Lung (tissue), 12 donors: Measurements from ENCODE around the gene SIGLEC8. TPM values are rescaled to one million over a fixed set of nuclear protein-coding genes. Genes with fewer than 3 reads are reported as not detected.

Source experiments
- ATAC-seq: fragments of 200-7000 bp; cut with Tn5 transposase; one replicate; pipeline ENCODE4 v1.9.1; 2020; ENCODE audit warnings: moderate number of reproducible peaks; ENCODE audit not compliant: insufficient read depth, low FRiP score
- DNase-seq, 3 donors: peaks; one replicate each; pipeline ENCODE4 v3.0.0-alpha.2; 2013 to 2017
- H3K27ac ChIP-seq, 2 donors: one replicate each; pipeline ENCODE4 v1.5.1; 2013; ENCODE audit warnings: mild to moderate bottlenecking in 2 of 2, moderate library complexity in 2 of 2, control low read depth in 1 of 2, inconsistent platforms in 1 of 2, low read depth in 1 of 2, low read length in 1 of 2
- H3K27me3 ChIP-seq, 3 donors: one replicate each; pipeline ENCODE4 v1.5.1; 2013; ENCODE audit warnings: low read length in 2 of 3; ENCODE audit not compliant: control insufficient read depth in 3 of 3, insufficient read depth in 3 of 3
- H3K36me3 ChIP-seq, 4 donors: one replicate each; pipeline ENCODE4 v1.5.1; 2013; ENCODE audit warnings: low read length in 4 of 4, mild to moderate bottlenecking in 1 of 4, moderate library complexity in 1 of 4; ENCODE audit not compliant: control insufficient read depth in 4 of 4, insufficient read depth in 4 of 4
- H3K4me1 ChIP-seq, 5 donors: one replicate each; pipeline ENCODE4 v1.5.1; 2013; ENCODE audit warnings: low read length in 5 of 5, mild to moderate bottlenecking in 2 of 5, moderate library complexity in 1 of 5; ENCODE audit not compliant: control insufficient read depth in 5 of 5, insufficient read depth in 5 of 5
- H3K4me3 ChIP-seq: one replicate; pipeline ENCODE4 v1.5.1; 2013; ENCODE audit warnings: mild to moderate bottlenecking, control low read depth, moderate library complexity
- H3K9ac ChIP-seq, 2 donors: one replicate each; pipeline ENCODE4 v1.5.1; 2013; ENCODE audit warnings: low read length in 2 of 2, control low read depth in 1 of 2; ENCODE audit not compliant: insufficient read depth in 1 of 2
- H3K9me3 ChIP-seq, 4 donors: one replicate each; pipeline ENCODE4 v1.5.1; 2013; ENCODE audit warnings: low read length in 3 of 4, mild to moderate bottlenecking in 1 of 4, moderate library complexity in 1 of 4; ENCODE audit not compliant: control insufficient read depth in 4 of 4, insufficient read depth in 3 of 4
- WGBS, 2 donors: extraction: QIAGEN DNeasy Blood & Tissue Kit; methylation state at CpG; one replicate each; pipeline ENCODE4 v1.1.7; 2013; 5-methylcytosine and 5-hydroxymethylcytosine counted together
- polyA plus RNA-seq, 2 donors: library from polyadenylated mRNA; stranded (reverse); fragments of 200-250 nt; gene quantifications; one replicate each; pipeline ENCODE4 v1.2.1, GENCODE V29; 2013
- total RNA-seq, 2 donors: library from RNA; depleted of rRNA in 1 of 2; stranded (reverse); fragments of >200 nt in 1 of 2; gene quantifications; one replicate each; pipeline ENCODE4 v1.2.1, GENCODE V29; 2014 to 2021
- TF ChIP-seq, protein P1 (sequence below): IDR thresholded peaks from 2 replicates; pipeline ENCODE4 v1.5.1; 2012; ENCODE audit warnings: mild to moderate bottlenecking; ENCODE audit errors: control extremely low read depth, extremely low read depth
- donor health status: control.
- donor health status: control.
- donor health status: Bipolar disorder and iron deficiency.
- donor health status: healthy.
- donor health status: DM: yes; HTN: yes; CAD: no.

SIGLEC8 gene
- total and polyA plus RNA-seq, 4 donors: 0.22 to 0.77 (median 0.31) TPM

DNA sequence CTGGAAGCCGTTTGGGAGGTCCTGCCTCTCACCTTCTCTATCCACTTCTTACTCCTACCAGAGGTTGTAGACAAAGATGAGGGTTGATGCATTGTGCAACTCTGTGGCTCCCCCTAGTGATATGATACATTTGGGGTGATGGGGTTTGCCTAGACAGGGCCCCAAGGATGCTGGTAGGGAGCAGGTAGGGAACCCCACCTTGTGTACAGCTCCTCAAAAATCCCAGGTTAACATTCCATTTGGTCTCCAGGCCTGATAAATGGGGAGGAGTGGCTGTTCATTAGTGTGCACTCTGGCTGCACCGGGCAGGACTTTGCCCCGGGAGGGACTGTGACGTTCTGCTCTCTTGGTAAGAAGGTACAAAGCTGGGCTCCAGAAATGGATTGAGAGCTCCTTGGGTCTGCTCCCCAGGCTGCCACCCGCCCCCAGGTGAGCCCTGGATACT is 19.2 kb downstream of the SIGLEC8 start:
- Histone ChIP-seq H3K4me3 (no peak overlapping the region), H3K4me1 (peaks cover 0 to 3% (median 0%) of the 10 kb centered on the region in 5 donors), H3K27ac (no peak overlapping the region), H3K27me3 (peaks cover 0 to 2% (median 0%) of the 10 kb centered on the region in 3 donors), H3K9ac (no peak overlapping the region), H3K9me3 (no peaks in the 10 kb centered on the region), H3K36me3 (no peaks in the 10 kb centered on the region)
- 55 to 64% methylated on average over 5 of the region's 5 CpGs for WGBS, 2 donors
- no peak for DNase-seq
- no peak for ATAC-seq
- TF ChIP-seq, protein P1, sequence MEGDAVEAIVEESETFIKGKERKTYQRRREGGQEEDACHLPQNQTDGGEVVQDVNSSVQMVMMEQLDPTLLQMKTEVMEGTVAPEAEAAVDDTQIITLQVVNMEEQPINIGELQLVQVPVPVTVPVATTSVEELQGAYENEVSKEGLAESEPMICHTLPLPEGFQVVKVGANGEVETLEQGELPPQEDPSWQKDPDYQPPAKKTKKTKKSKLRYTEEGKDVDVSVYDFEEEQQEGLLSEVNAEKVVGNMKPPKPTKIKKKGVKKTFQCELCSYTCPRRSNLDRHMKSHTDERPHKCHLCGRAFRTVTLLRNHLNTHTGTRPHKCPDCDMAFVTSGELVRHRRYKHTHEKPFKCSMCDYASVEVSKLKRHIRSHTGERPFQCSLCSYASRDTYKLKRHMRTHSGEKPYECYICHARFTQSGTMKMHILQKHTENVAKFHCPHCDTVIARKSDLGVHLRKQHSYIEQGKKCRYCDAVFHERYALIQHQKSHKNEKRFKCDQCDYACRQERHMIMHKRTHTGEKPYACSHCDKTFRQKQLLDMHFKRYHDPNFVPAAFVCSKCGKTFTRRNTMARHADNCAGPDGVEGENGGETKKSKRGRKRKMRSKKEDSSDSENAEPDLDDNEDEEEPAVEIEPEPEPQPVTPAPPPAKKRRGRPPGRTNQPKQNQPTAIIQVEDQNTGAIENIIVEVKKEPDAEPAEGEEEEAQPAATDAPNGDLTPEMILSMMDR: peak; percentile 7

GRCh38 chr19:51434456-51434855 is 23.8 kb downstream of the SIGLEC8 start:
- no peaks in the 10 kb centered on the region for H3K9me3 ChIP-seq
- H3K4me1 ChIP-seq: no peaks in the 10 kb centered on the region
- no peaks in the 10 kb centered on the region for H3K36me3 ChIP-seq
- whole genome bisulfite sequencing, 2 donors: 62 to 79% methylated on average over 1 of the region's 1 CpG
- H3K9ac ChIP-seq: no peak overlapping the region
- H3K4me3 ChIP-seq: no peak overlapping the region
- DNase-seq (no peak), ATAC-seq (no peak)
- TF ChIP-seq, protein P1: no peak
- H3K27ac ChIP-seq: no peak overlapping the region
- H3K27me3 ChIP-seq: peaks cover 0 to 2% (median 0%) of the 10 kb centered on the region in 3 donors

DNA sequence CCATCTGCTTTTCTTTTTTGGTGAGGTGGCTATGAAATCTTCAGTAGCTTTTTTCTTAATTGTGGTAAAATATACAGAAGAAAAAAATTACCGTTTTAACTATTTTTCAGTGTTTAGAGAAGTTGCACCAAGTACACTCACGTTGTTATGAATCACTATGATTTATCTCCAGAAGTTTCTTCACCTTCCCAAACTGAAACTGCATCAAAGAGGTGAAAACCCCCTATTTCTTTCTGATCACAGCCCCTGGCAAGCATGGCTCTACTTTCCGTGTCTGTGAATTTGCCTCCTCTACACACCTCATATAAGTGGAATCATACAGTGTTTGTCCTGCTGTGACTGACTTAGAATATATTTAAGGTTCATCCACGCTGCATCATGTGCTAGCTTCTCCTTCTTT is 25.2 kb downstream of the SIGLEC8 start:
- no peaks in the 10 kb centered on the region for H3K4me1 ChIP-seq
- H3K9me3 ChIP-seq: peaks cover 0 to 1% (median 0%) of the 10 kb centered on the region in 4 donors
- no peaks in the 10 kb centered on the region for H3K36me3 ChIP-seq
- H3K27ac ChIP-seq: no peak overlapping the region
- DNase-seq (no peak), ATAC-seq (no peak)
- no peak overlapping the region for H3K9ac ChIP-seq
- 44 to 45% methylated on average over 4 of the region's 4 CpGs for WGBS, 2 donors
- H3K4me3 ChIP-seq: no peak overlapping the region
- peaks cover 0 to 2% (median 0%) of the 10 kb centered on the region in 3 donors for H3K27me3 ChIP-seq
- TF ChIP-seq, protein P1: no peak

DNA sequence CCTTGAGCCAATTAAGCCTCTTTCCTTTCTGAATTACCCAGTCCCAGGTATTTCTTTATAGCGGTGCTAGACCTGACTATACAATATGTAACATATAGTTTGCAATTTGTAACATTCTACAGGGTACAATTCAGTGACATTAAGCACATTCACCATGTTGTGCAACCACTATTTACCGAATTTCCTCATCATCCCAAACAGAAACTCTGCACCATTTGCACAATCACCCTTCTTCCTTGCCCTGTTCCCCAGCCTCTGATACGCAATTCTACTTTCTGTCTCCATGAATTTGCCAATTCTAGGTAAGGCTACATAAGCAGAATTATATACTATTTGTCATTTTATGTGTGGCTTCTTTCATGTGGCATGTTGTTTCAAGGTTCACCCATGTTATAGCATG is 27.1 kb downstream of the SIGLEC8 start:
- TF ChIP-seq, protein P1: no peak
- no peak overlapping the region for H3K27ac ChIP-seq
- peaks cover 0 to 2% (median 0%) of the 10 kb centered on the region in 3 donors for H3K27me3 ChIP-seq
- no peak overlapping the region for H3K4me3 ChIP-seq
- H3K4me1 ChIP-seq: no peaks in the 10 kb centered on the region
- ATAC-seq (no peak), DNase-seq (no peak)
- 20 to 40% methylated on average over 3 of the region's 3 CpGs for WGBS, 2 donors
- no peak overlapping the region for H3K9ac ChIP-seq
- peaks cover 0 to 2% (median 0%) of the 10 kb centered on the region in 4 donors for H3K9me3 ChIP-seq
- no peaks in the 10 kb centered on the region for H3K36me3 ChIP-seq
